Pons (tissue), 1 donor: ENCODE results near the gene CLDN4.

Experiments
- DNase-seq: peaks from one replicate; pipeline ENCODE4 v3.0.0-alpha.2; 2016; ENCODE audit warnings: low spot score

CLDN4 gene

GRCh38 chr7:73842067-73842976 lies 11.5 kb downstream of the CLDN4 start, which contains the start of gene METTL27:
METTL27 (minus strand) TSS chr7:73842516; CDS start chr7:73842140, 376 bp downstream.
- DNase-seq = peak; percentile 88

- no peak for DNase-seq
Measured at GRCh38 chr7:73844131-73844547, 13.3 kb downstream of the CLDN4 start.

GRCh38 chr7:73844848-73845460 lies 14.2 kb downstream of the CLDN4 start:
- DNase-seq = no peak

GRCh38 chr7:73845701-73846195 lies 15.0 kb downstream of the CLDN4 start:
- DNase-seq = peak; percentile 66

DNA sequence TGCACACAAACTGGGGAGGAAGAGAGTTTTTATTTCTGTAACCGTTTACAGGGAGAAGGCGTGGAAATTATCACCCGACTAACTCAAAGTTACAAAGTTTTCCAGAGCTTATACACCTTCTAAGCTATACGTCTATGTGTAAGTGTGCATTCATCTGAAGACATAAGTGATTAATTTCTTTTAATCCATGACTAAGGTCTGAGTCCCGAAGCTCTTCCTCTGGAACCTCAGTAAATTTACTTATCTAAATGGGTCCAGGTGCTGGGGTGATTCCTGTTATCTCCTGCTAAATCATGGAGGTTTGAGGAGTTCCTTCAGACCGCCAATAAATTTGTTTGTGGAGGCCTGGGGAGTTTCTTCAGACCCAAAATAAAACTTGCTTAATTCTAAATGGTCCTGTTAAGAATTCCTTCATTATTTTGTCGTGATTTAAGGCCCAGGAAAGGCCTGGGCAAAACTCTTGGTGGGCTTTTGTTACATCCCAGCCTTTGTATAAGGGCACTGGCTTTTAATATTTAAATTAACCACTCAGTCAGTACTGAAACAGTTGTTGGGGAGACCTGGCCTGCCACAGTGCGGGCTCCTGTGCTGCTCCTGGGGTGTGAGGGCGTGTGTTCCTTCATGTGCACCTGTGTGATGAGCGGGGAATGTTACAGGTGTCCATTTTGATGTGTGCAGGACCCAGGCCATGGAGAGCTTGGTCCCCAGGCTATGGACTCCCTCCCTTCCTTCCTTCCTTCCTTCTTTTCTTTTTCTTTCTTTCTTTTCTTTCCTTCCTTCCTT lies 17.3 kb downstream of the CLDN4 start:
- no peak for DNase-seq

- DNase-seq = no peak
Measured at GRCh38 chr7:73850781-73851207, 20.0 kb downstream of the CLDN4 start.

- no peak for DNase-seq
Measured at GRCh38 chr7:73851410-73852338, 20.9 kb downstream of the CLDN4 start.

DNA sequence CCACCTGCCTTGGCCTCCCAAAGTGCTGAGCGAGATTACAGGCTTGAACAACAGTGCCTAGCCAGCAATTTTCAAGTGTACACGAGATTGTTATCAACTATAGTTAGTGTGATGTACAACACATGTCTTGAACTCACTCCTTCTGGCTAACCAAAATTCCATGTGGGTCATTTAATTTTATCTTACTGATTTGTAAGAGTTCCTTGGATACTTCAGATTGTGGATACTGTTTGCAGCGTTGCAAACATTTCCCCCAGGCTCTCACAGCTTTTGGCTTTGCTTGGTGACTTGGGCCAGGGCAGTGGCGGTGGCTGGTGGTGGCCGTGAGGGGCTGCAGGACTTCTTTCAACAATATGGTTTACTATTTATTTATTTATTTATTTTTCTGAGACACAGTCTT lies 21.7 kb downstream of the CLDN4 start:
- DNase-seq = no peak

DNA sequence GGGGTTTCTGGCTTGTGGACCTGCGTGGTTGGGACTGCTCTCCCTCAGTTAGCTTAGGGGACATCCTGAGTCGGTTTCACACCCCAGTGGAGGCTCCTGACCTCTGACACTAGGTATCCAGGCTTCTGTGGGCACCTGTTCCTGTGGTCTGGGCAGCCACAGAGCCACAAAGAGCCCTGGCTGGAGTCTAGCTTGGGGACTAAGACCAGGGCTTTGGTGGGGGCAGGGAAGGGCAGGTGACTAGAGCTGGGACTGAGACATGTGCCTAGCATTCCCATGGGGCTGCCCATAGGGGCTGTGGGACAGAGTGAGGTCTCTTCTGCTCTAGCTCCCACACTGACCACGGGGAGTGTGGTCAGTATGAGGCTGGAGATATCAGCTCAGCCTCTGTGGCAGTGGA lies 26.1 kb downstream of the CLDN4 start:
- DNase-seq = no peak

- no peak for DNase-seq
Measured at GRCh38 chr7:73858807-73859206, 28.0 kb downstream of the CLDN4 start.

GRCh38 chr7:73860859-73861258 lies 30.1 kb downstream of the CLDN4 start, which contains the start of gene TMEM270:
TMEM270 (plus strand) TSS chr7:73861159; CDS start chr7:73861195, 36 bp downstream.
- DNase-seq = no peak

- no peak for DNase-seq
Measured at GRCh38 chr7:73861305-73861704, 30.5 kb downstream of the CLDN4 start.

- no peak for DNase-seq
Measured at GRCh38 chr7:73864981-73865711, 34.4 kb downstream of the CLDN4 start.

- DNase-seq = peak; percentile 71
Measured at GRCh38 chr7:73865738-73866445, 35.1 kb downstream of the CLDN4 start.

- DNase-seq = no peak
Measured at GRCh38 chr7:73866446-73866767, 35.6 kb downstream of the CLDN4 start.

- DNase-seq = no peak
Measured at GRCh38 chr7:73869011-73869798, 38.4 kb downstream of the CLDN4 start.

DNA sequence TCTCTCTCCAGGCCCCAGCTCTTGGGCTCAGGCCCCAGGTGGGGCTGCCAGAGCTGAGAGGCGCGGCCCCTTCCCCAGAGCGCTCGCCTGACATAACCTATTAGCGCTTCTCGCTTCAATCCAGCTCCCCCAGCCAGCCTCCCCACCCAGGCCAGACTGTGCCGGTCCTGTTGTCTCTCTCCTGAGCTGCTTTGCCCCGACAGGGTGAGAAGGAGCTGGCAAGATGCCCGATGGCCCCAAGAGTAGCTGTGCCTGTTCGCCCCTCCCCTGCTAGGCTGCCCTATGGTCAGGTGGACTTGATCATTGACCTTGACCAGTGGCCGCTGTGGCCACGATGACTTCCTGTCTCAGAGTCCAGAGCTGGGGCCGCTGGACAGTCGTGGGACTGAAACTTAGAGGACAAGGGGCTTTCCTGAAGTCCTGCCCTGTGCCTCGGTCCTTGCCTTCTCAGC lies 39.3 kb downstream of the CLDN4 start:
- no peak for DNase-seq

- DNase-seq = no peak
Measured at GRCh38 chr7:73871163-73872011, 40.6 kb downstream of the CLDN4 start.
